ENCODE measurements around the gene HSPA6. TPM values are rescaled to one million over a fixed set of nuclear protein-coding genes. Genes with fewer than 3 reads are reported as not detected.
"Not testable (repeated sequence)": the region's sequence is repeated elsewhere in the genome, so short reads cannot be mapped to it uniquely, and the experiment has no call there.

Gene HSPA6
- total RNA-seq, 1 donor from 2014 or later: 0.77 TPM

GRCh38 chr1:161506336-161507223 lies 17.8 kb upstream of the HSPA6 start:
- Mint-ChIP-seq H3K4me3 (no peak overlapping the region), H3K27me3 (peaks cover 55% of the 10 kb centered on the region), H3K9me3 (no peaks in the 10 kb centered on the region), H3K36me3 (no peaks in the 10 kb centered on the region), H3K27ac (no peak overlapping the region), H3K4me1 (ENCODE audit: unreplicated experiment) (peaks cover 15% of the 10 kb centered on the region)
- no peak for DNase-seq (ENCODE audit: extremely low spot score, unreplicated experiment)
- no peak for TF ChIP-seq CTCF (conservative IDR thresholded peaks at IDR 0.05)

GRCh38 chr1:161510477-161510876 lies 13.9 kb upstream of the HSPA6 start:
- Mint-ChIP-seq H3K27ac (no peak overlapping the region), H3K27me3 (peaks cover 35% of the 10 kb centered on the region), H3K4me3 (no peak overlapping the region), H3K4me1 (ENCODE audit: unreplicated experiment) (peaks cover 15% of the 10 kb centered on the region), H3K9me3 (no peaks in the 10 kb centered on the region), H3K36me3 (no peaks in the 10 kb centered on the region)
- no peak for DNase-seq (ENCODE audit: extremely low spot score, unreplicated experiment)
- no peak for TF ChIP-seq CTCF (conservative IDR thresholded peaks at IDR 0.05)

- no peak overlapping the region for H3K4me3 Mint-ChIP-seq
- H3K27me3 Mint-ChIP-seq: peaks cover 31% of the 10 kb centered on the region
- H3K27ac Mint-ChIP-seq: no peak overlapping the region
- H3K9me3 Mint-ChIP-seq: no peaks in the 10 kb centered on the region
- TF ChIP-seq CTCF (conservative IDR thresholded peaks at IDR 0.05): no peak
- H3K4me1 Mint-ChIP-seq (ENCODE audit: unreplicated experiment): peaks cover 15% of the 10 kb centered on the region
- DNase-seq (ENCODE audit: extremely low spot score, unreplicated experiment): no peak
- no peaks in the 10 kb centered on the region for H3K36me3 Mint-ChIP-seq
Measured at GRCh38 chr1:161511018-161511755, 13.2 kb upstream of the HSPA6 start.

- Mint-ChIP-seq H3K27me3 (peaks cover 26% of the 10 kb centered on the region), H3K4me1 (ENCODE audit: unreplicated experiment) (peaks cover 12% of the 10 kb centered on the region), H3K9me3 (no peaks in the 10 kb centered on the region), H3K4me3 (no peak overlapping the region), H3K36me3 (no peaks in the 10 kb centered on the region), H3K27ac (no peak overlapping the region)
- TF ChIP-seq CTCF (conservative IDR thresholded peaks at IDR 0.05): no peak
- no peak for DNase-seq (ENCODE audit: extremely low spot score, unreplicated experiment)
Measured at GRCh38 chr1:161511756-161512060, 12.6 kb upstream of the HSPA6 start.

GRCh38 chr1:161512636-161513447 lies 11.5 kb upstream of the HSPA6 start:
- not testable (repeated sequence) for H3K27ac Mint-ChIP-seq; H3K9me3 Mint-ChIP-seq; H3K36me3 Mint-ChIP-seq; DNase-seq (ENCODE audit: extremely low spot score, unreplicated experiment); H3K4me1 Mint-ChIP-seq (ENCODE audit: unreplicated experiment); H3K4me3 Mint-ChIP-seq
- H3K27me3 Mint-ChIP-seq: peaks cover 22% of the 10 kb centered on the region

GRCh38 chr1:161513448-161513780 lies 10.9 kb upstream of the HSPA6 start:
- H3K36me3 Mint-ChIP-seq: not testable (repeated sequence)
- peaks cover 24% of the 10 kb centered on the region for H3K27me3 Mint-ChIP-seq

GRCh38 chr1:161513953-161514352 lies 10.4 kb upstream of the HSPA6 start:
- not testable (repeated sequence) for H3K36me3 Mint-ChIP-seq; H3K4me3 Mint-ChIP-seq; H3K4me1 Mint-ChIP-seq (ENCODE audit: unreplicated experiment); DNase-seq (ENCODE audit: extremely low spot score, unreplicated experiment); H3K9me3 Mint-ChIP-seq
- Mint-ChIP-seq H3K27me3 (peaks cover 21% of the 10 kb centered on the region), H3K27ac (peak overlapping the region; percentile 75)

More at GRCh38 chr1:161513448-161513780, 10.9 kb upstream of the HSPA6 start:
- DNase-seq (ENCODE audit: extremely low spot score, unreplicated experiment); H3K4me1 Mint-ChIP-seq (ENCODE audit: unreplicated experiment); H3K27ac Mint-ChIP-seq; H3K9me3 Mint-ChIP-seq; H3K4me3 Mint-ChIP-seq: not testable (repeated sequence)

- Mint-ChIP-seq H3K27me3 (peaks cover 66% of the 10 kb centered on the region), H3K27ac (peak overlapping the region; percentile 94)
- H3K9me3 Mint-ChIP-seq: not testable (repeated sequence)
Measured at GRCh38 chr1:161523041-161523816, 1.1 kb upstream of the HSPA6 start.

More at GRCh38 chr1:161523041-161523816, 1.1 kb upstream of the HSPA6 start:
- H3K36me3 Mint-ChIP-seq; H3K4me1 Mint-ChIP-seq (ENCODE audit: unreplicated experiment); DNase-seq (ENCODE audit: extremely low spot score, unreplicated experiment): not testable (repeated sequence)
- peak overlapping the region; percentile 91 for H3K4me3 Mint-ChIP-seq
